Activated T-helper 1 cell treated with anti-CD3 and anti-CD28 coated beads, Interleukin-2, amount 50 U/mL, for 16 hours (primary cell): ENCODE results near the gene DSTN.

ENCODE experiments used
- DNase-seq, 2 donors: peaks; one replicate each; pipeline ENCODE4 v3.0.0-alpha.2; 2020; ENCODE audit warnings: low read depth in 1 of 2, low spot score in 1 of 2

DSTN gene

DNA sequence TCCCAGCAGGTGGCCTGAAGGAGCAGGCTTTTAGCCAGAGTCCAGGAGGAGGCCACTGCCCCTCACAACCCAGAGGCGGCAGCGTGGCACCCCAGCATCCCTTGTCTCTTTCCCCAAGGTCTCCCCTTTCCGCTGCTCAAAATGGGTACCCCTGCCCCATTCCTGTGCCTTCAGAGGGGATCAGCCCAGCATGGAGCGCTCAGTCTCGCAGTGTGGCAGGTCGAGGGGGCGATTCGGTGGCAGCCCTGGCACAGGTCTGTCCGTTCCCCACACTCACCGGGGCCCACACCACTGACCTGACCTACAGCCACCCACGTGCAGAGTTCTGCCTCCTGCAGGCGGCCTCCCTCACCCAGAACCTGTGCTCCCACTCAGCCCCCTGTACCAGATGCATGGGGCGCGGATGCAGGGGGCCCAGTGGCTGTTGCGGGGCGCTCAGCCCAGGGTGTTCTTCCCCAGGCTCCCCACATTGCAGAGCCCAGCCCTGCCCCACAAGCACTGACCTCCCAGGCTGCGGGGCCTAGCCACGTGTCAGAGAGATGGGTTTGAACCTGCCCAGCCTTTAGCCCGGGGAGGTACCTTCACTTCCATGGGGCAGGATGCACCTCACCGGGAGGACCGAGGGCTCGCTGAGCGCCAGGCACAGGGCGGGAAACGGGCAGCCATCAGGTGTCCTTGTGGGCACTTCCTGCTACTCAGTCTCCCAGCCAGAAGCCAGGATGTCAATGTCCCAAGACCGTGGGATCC, 41.8 kb downstream of the DSTN start:
- no peak for DNase-seq

DNA sequence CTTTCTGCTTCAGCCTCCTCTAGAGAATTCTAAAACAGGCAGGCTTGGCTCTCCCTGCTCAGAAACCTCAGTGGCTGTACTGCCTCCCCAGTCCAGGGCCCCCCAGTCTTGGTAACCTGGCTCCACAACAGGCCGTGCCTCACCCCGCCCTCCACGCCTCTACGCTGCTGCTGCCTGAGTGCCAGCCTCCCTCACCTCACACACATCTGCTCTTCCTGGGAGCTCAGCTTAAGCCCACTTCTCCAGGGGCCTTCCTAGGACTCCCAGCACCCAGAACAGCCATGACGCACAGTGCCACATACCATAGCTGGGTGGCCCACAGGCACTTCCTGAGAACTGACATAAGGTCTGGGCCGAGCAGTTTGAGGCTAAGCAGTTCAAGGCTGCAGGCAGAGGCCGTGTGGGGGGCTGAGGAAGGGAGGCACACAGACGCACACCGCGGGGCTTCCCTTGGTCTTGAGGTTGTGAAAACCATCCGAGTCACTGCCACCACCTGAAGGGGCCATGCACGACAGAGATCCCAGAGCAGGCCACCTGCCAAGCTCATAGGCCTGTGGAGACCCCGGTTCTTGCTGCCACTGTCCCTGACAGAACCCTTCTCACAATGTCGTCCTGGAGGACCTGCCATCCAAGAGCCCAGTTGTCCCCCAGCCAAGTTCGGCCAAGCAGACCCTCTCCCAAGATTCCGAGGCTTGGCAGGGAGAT, 42.6 kb downstream of the DSTN start:
- no peak for DNase-seq

DNA sequence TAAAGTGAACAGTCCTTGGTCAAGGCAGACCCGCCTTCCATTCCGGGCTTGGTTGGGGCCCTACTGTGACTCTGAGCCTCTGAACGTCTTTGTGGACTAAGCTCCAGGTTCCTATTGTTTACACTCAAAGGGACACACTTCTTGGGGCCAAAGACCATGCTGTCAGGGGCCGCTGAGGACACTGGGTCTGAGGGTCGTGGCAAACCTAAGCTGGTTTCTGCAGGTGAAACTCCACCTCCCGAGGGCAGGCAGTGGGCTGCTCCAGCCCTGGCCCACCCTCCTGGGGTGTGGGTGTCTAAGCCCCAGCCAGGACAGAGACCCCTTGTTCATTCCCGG, 43.1 kb downstream of the DSTN start:
- DNase-seq: no peak

GRCh38 chr20:17613328-17614175, 43.7 kb downstream of the DSTN start:
- no peak for DNase-seq

GRCh38 chr20:17614176-17614811, 44.4 kb downstream of the DSTN start:
- DNase-seq: no peak

GRCh38 chr20:17614812-17615644, 45.2 kb downstream of the DSTN start:
- no peak for DNase-seq

- DNase-seq: no peak
Observed at GRCh38 chr20:17615645-17616479, 46.0 kb downstream of the DSTN start.

- no peak for DNase-seq
Observed at GRCh38 chr20:17616480-17617211, 46.8 kb downstream of the DSTN start.

DNA sequence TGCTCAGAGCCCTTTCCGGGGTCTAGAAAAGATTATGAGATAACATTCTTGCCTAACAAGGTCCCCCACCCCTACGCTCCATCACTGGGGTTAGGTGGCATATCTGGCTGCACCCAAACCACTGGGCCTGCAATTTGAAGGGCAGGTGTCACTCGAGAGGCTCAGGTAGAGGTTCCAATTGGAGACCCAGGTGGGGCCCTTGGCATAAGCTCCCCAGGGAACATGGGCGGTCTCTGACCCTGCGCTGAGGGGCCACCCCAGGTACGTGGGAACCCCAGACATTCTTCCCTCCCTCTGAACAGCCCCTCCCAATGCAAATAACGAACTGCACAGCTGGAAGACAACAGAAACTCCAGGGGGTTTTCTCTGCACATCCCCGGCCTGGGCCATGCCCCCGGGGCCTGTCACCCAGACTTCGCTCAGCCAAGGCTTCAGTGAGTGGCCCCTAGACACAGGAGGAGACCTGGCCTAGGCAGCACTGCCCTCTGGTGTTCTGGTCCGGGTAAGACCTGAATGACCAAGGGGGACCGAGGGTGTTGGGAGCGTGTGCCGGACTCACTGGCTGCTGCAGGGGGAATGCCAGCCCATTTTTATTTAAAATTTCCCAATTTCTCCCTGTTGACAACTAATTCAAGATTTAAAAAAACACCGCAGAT, 47.5 kb downstream of the DSTN start:
- no peak for DNase-seq

DNA sequence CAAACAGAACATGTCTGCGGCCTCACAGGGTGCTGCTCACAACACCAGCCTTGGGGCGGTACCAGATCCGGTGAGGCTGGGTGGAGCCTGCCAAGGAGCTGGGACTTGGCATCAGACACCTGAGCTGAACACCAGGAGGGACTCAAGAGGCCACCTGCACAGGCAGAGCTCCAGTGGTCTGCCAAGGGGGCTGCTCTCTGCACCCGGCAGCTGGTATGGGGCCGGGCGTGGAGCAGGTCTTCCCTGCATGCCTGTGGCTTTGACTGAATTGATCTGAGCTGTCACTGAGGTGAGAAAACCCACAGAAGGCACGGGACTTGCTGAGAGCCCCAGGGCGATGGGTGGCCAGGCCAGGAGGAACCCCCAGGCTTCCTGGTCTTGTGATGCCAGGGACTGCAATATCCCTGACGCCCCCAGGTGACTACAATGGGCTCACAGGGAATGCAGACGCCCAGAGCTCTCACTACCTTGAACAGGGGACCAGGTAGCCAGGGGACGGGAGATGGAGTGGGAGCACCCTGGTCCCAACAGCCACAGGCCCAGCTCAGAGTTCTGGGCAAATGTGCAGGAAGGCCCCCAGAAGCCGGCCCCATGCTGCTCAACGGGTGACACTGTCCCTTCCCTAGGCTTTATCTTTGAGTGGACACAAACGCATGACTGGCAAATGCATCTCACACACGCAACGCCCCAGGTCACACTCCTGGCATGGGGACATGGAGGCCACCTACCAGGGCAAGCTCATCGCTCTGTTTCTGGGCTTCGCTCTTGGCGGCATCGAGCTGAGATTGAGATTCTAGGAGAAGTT, 48.2 kb downstream of the DSTN start:
- DNase-seq: no peak

- DNase-seq: no peak
Observed at GRCh38 chr20:17618673-17619013, 48.8 kb downstream of the DSTN start.

DNA sequence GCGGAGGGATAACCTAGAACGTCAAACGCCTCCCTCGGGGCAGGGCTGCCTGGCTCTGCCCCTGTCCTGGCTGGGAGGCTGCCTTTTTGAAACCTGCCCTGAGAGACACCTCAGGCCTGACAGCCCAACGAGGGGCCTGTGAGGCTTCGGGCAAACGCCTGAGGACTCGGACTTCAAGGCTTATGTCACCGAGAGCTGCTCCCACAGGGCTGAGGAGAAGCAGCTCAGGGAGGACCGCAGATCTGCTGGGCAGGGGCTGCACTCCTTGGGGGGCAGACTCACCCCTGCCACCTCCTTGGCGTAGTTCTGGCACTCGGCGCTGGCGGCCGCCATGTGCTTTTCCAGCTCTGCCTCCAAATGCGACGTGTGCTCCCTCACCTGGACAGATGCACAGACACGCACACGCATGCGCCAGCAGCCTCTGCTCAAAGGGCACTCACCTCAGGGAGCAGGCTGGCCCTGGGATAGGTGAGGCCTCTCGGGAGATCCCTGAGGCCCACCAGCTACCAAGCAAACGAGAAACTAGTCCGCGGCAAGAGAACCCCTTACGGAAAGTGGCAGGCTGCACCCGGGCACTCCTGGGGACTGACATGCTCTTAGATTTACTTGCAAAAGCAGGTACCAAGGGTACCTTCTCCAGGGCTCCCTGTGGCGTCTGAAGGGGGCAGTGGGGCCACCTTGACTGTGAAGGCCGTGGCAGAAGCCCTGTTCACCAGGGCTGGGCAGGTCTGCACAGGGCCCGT, 49.6 kb downstream of the DSTN start:
- no peak for DNase-seq

DNA sequence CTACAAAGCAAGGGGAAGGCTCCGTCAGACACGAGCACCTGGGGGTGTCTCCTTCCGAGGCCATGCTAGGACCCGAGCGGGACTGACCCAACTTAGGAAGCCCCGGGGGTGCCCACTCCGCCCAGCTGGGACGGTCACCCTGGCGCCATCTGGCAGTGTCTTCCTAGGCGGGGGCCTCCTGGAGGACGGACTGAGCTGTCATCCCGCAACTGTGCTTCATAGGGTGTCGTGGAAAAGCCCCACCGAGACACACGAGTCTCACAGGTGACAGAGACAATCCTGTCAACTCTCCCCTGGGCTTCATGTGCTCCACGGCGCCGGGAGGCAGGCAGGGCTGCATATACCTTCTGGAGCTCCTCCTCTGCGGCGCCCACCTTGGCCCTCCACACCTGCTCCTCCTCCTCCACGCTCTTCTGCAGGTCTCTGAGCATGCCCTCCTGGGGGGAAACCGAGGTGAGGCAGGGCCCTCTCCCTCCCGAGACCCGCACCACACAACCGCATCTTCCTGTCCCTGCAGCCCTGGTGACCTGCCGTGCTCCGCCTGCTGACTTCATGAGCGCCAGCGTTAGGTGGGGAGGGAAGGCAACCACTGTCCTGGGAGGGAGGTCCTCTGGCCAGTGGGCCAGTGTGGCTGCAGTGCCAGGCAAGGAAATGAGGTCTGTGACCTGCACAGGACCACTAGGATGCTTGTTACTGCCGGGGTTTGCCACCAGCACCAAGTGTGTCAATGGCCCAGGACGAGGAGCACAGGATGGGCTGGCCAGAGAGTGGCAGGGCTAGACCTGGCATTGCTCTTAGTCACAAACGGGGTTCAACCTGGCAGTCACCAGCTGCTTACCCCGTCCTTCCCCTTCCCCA, 50.7 kb downstream of the DSTN start:
- no peak for DNase-seq

GRCh38 chr20:17621229-17621968, 51.5 kb downstream of the DSTN start:
- no peak for DNase-seq

GRCh38 chr20:17622086-17622850, 52.4 kb downstream of the DSTN start:
- no peak for DNase-seq
